ENCODE results near the gene NFATC2. TPM values are rescaled to one million over a fixed set of nuclear protein-coding genes. Genes with fewer than 3 reads are reported as not detected.

Gene NFATC2
- total and polyA plus RNA-seq, 2 experiments from 2014 or later: 0.52 to 0.59 TPM

- Mint-ChIP-seq H3K4me1 (peaks cover 22% of the 10 kb centered on the region), H3K9me3 (no peaks in the 10 kb centered on the region), H3K36me3 (ENCODE audit: low read depth) (no peaks in the 10 kb centered on the region), H3K27me3 (ENCODE audit: insufficient read depth, low read depth, poor library complexity) (peaks cover 7% of the 10 kb centered on the region), H3K4me3 (no peak overlapping the region), H3K27ac (no peak overlapping the region)
- Histone ChIP-seq H3F3A (replicated peaks; ENCODE audit: low read depth) (no peaks in the 10 kb centered on the region), H3K27me3 (ENCODE audit: insufficient read depth) (no peaks in the 10 kb centered on the region), H3K36me3 (ENCODE audit: insufficient read depth) (no peaks in the 10 kb centered on the region), H3K79me2 (replicated peaks; ENCODE audit: insufficient read depth) (no peaks in the 10 kb centered on the region), H3K9me2 (ENCODE audit: insufficient read depth) (no peaks in the 10 kb centered on the region), H3K4me1 (ENCODE audit: insufficient read depth) (peaks cover 7% of the 10 kb centered on the region; the same call in 1 of the 2 replicates), H3K4me3 (no peak overlapping the region), H3K4me2 (no peak overlapping the region), H2AFZ (no peak overlapping the region), H3K27ac (ENCODE audit: low read depth) (no peak overlapping the region), H4K20me1 (replicated peaks; ENCODE audit: insufficient read depth) (no peaks in the 10 kb centered on the region)
- ATAC-seq: no peak
- DNase-seq (ENCODE audit: low spot score): no peak
- no peak for TF ChIP-seq JUNB (IDR thresholded peaks at IDR 0.05; ENCODE audit: unreplicated experiment)
- TF ChIP-seq EZH2phosphoT487 (IDR thresholded peaks at IDR 0.05; ENCODE audit: unreplicated experiment): no peak
- TF ChIP-seq ETS1 (IDR thresholded peaks at IDR 0.05): no peak
- TF ChIP-seq NANOG (IDR thresholded peaks at IDR 0.05; ENCODE audit: borderline replicate concordance): no peak
- TF ChIP-seq ZNF462 (CRISPR knock-in tag; IDR thresholded peaks at IDR 0.05): no peak
- no peak for TF ChIP-seq STAT1 (IDR thresholded peaks at IDR 0.05; ENCODE audit: unreplicated experiment)
- no peak for TF ChIP-seq ZNF114 (CRISPR knock-in tag; IDR thresholded peaks at IDR 0.05)
- TF ChIP-seq EZH2 (IDR thresholded peaks at IDR 0.05; ENCODE audit: low read depth, unreplicated experiment): no peak
- TF ChIP-seq ZNF331 (CRISPR knock-in tag; IDR thresholded peaks at IDR 0.05; ENCODE audit: low read depth): no peak
- no peak for TF ChIP-seq CTCF (conservative IDR thresholded peaks at IDR 0.05; ENCODE audit: low read depth in 2 of 2)
- no peak for TF ChIP-seq REST (IDR thresholded peaks at IDR 0.05; ENCODE audit: unreplicated experiment)
- no peak for TF ChIP-seq POLR2AphosphoS5 (IDR thresholded peaks at IDR 0.05; ENCODE audit: low read depth)
- TF ChIP-seq CREB1 (CRISPR knock-in tag; IDR thresholded peaks at IDR 0.05; ENCODE audit: low read depth): no peak
These were observed 49.4 kb upstream of the NFATC2 start for GRCh38 chr20:51591871-51592270.
